WTC11 (cell line): ENCODE measurements around the gene ST3GAL5. TPM values are rescaled to one million over a fixed set of nuclear protein-coding genes. Genes with fewer than 3 reads are reported as not detected.
A peak's percentile ranks its signal among the peaks of the same experiment; 100 is the strongest.

Experiments used
- ATAC-seq: fragments of 200-7000 bp; cut with Tn5 transposase; 2 replicates; pipeline ENCODE4 v1.10.0; 2021; ENCODE audit warnings: mild to moderate bottlenecking, moderate library complexity
- CTCF ChIA-PET: fragments of 300-600 bp; sonication (Branson Sonifier 250); formaldehyde crosslinking; loops from one replicate; lab custom pipeline; 2021; ENCODE audit warnings: antibody characterized with exemption; lab: Charles Lee
- POLR2A ChIA-PET: fragments of 350-600 bp; sonication (Branson Sonifier 250); formaldehyde crosslinking; loops from one replicate; lab custom pipeline; 2021; ENCODE audit warnings: antibody characterized with exemption; lab: Charles Lee
- DNase-seq: peaks from one replicate; pipeline ENCODE4 v3.0.0; 2021; ENCODE audit warnings: low spot score
- H3K27ac Mint-ChIP-seq: 2 replicates; pipeline ENCODE4 v1.8.0; 2021; ENCODE audit warnings: mixed read lengths
- H3K27me3 Mint-ChIP-seq: 2 replicates; pipeline ENCODE4 v1.8.0; 2021; ENCODE audit warnings: low read depth, mild to moderate bottlenecking, moderate library complexity, mixed read lengths
- H3K36me3 Mint-ChIP-seq: 2 replicates; pipeline ENCODE4 v1.8.0; 2021; ENCODE audit warnings: mixed read lengths
- H3K4me1 Mint-ChIP-seq: 2 replicates; pipeline ENCODE4 v1.8.0; 2022; ENCODE audit warnings: mixed read lengths
- H3K4me3 Mint-ChIP-seq: 2 replicates; pipeline ENCODE4 v1.8.0; 2021; ENCODE audit warnings: mild to moderate bottlenecking, moderate library complexity, mixed read lengths
- H3K9me3 Mint-ChIP-seq: 2 replicates; pipeline ENCODE4 v1.8.0; 2021; ENCODE audit warnings: mixed read lengths
- ATF1 ChIP-seq: sonication (generic); formaldehyde crosslinking; IDR thresholded peaks from 2 replicates; pipeline ENCODE4 v1.8.1; 2023; ENCODE audit warnings: mild to moderate bottlenecking, moderate library complexity, missing genetic modification reagents
- E2F1 ChIP-seq: sonication (generic); formaldehyde crosslinking; IDR thresholded peaks from 2 replicates; pipeline ENCODE4 v1.8.0; 2022; ENCODE audit warnings: mild to moderate bottlenecking, missing genetic modification reagents
- GABPB1 ChIP-seq: sonication (generic); formaldehyde crosslinking; IDR thresholded peaks from 2 replicates; pipeline ENCODE4 v1.8.1; 2023; ENCODE audit warnings: mild to moderate bottlenecking, missing genetic modification reagents
- GTF2I ChIP-seq: fragments of 250-450 bp; sonication (Bioruptor Pico); conservative IDR thresholded peaks from 2 replicates; pipeline ENCODE4 v1.4.0; 2021; ENCODE audit warnings: mild to moderate bottlenecking
- JUN ChIP-seq: sonication (generic); formaldehyde crosslinking; IDR thresholded peaks from 2 replicates; pipeline ENCODE4 v1.8.0; 2023; ENCODE audit warnings: mild to moderate bottlenecking, missing genetic modification reagents
- MXD4 ChIP-seq: fragments of 250-450 bp; sonication (Bioruptor Pico); IDR thresholded peaks from 2 replicates; pipeline ENCODE4 v1.8.0; 2021; ENCODE audit warnings: mild to moderate bottlenecking, moderate library complexity, borderline replicate concordance
- MYBL2 ChIP-seq: sonication (generic); formaldehyde crosslinking; IDR thresholded peaks from 2 replicates; pipeline ENCODE4 v1.8.1; 2023; ENCODE audit warnings: mild to moderate bottlenecking, moderate library complexity, missing genetic modification reagents
- NFATC4 ChIP-seq: fragments of 250-450 bp; sonication (Bioruptor Pico); IDR thresholded peaks from 2 replicates; pipeline ENCODE4 v1.9.0; 2021; ENCODE audit warnings: mild to moderate bottlenecking
- NFYB ChIP-seq: sonication (generic); formaldehyde crosslinking; conservative IDR thresholded peaks from 2 replicates; pipeline ENCODE4 v1.8.0; 2022; ENCODE audit warnings: low read depth, missing genetic modification reagents
- PRRX2 ChIP-seq: fragments of 250-450 bp; sonication (Bioruptor Pico); IDR thresholded peaks from 2 replicates; pipeline ENCODE4 v1.8.0; 2021; ENCODE audit warnings: mild to moderate bottlenecking
- SMAD3 ChIP-seq: sonication (generic); formaldehyde crosslinking; IDR thresholded peaks from 2 replicates; pipeline ENCODE4 v1.8.0; 2022; ENCODE audit warnings: missing genetic modification reagents, mild to moderate bottlenecking, borderline replicate concordance
- TCF7 ChIP-seq: sonication (generic); formaldehyde crosslinking; IDR thresholded peaks from 2 replicates; pipeline ENCODE4 v1.8.0; 2022; ENCODE audit warnings: mild to moderate bottlenecking, low read depth, missing genetic modification reagents, moderate library complexity
- ZNF396 ChIP-seq: fragments of 250-450 bp; sonication (Bioruptor Pico); IDR thresholded peaks from 2 replicates; pipeline ENCODE4 v1.8.0; 2021; ENCODE audit warnings: mild to moderate bottlenecking, moderate library complexity, borderline replicate concordance
- total RNA-seq: library from RNA; stranded (reverse); gene quantifications from 3 replicates; pipeline ENCODE4 v1.2.3, GENCODE V29; 2021
- TF ChIP-seq, protein P1 (sequence below): sonication (generic); formaldehyde crosslinking; IDR thresholded peaks from 2 replicates; pipeline ENCODE4 v1.8.1; 2023; ENCODE audit warnings: mild to moderate bottlenecking, missing genetic modification reagents, moderate library complexity
- TF ChIP-seq, protein P2 (sequence below): sonication (generic); formaldehyde crosslinking; conservative IDR thresholded peaks from 2 replicates; pipeline ENCODE4 v1.8.1; 2023; ENCODE audit warnings: mild to moderate bottlenecking, low read depth, missing genetic modification reagents, moderate library complexity
- TF ChIP-seq, protein P3 (sequence below): sonication (generic); formaldehyde crosslinking; IDR thresholded peaks from 2 replicates; pipeline ENCODE4 v1.8.0; 2023; ENCODE audit warnings: missing genetic modification reagents, mild to moderate bottlenecking, borderline replicate concordance
- TF ChIP-seq, protein P4 (sequence below): sonication (generic); formaldehyde crosslinking; IDR thresholded peaks from 2 replicates; pipeline ENCODE4 v1.8.0; 2023; ENCODE audit warnings: missing genetic modification reagents
- TF ChIP-seq, protein P5 (sequence below): fragments of 200-600 bp; IDR thresholded peaks from 2 replicates; pipeline ENCODE4 v1.8.0; 2022; ENCODE audit warnings: antibody characterized with exemption
- TF ChIP-seq, protein P6 (sequence below): sonication (generic); formaldehyde crosslinking; IDR thresholded peaks from 2 replicates; pipeline ENCODE4 v1.8.1; 2022; ENCODE audit warnings: low read depth, mild to moderate bottlenecking, moderate library complexity, missing genetic modification reagents, borderline replicate concordance

The ST3GAL5 gene
- total RNA-seq, 1 experiment from 2014 or later, result 5.9 TPM

DNA sequence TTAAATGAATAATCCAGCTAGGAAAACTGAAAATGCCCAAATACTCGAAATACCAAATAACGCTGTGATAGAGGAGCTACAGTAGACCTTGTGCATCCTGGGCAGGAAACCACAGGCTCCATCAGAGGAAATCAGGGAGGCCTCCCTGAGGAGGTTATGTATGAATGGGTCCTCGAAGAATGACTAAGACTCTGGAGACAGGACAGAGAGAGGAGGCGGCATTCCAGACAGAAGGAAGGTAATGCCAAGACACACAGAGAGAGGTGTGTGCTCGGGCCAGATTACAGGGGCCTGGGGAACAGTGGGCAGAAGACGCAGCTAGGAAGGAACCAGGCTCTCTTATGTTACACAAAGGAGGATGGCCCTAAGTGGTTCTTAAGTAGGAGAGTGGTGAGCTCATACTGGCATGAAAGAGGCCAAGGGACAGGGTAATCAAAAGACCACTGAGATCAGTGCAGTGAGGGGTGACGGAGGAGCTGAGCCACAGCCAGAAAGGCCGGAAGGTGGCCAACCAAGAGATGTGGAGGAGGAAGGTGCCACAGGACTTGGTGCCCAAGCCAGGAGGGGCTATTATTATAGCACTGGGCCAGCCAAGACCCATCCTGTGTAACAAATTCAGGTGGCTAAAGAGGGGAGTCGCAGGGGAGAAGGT lies 9.9 kb downstream of the ST3GAL5 start:
- Mint-ChIP-seq H3K9me3 (peaks cover 27% of the 10 kb centered on the region), H3K27me3 (peaks cover 3% of the 10 kb centered on the region), H3K4me1 (peaks cover 21% of the 10 kb centered on the region), H3K4me3 (no peak overlapping the region), H3K36me3 (peaks cover 31% of the 10 kb centered on the region), H3K27ac (0 out of 2 replicates have a peak overlapping the region, but pooled peaks have one; percentile 0)
- DNase-seq (no peak), ATAC-seq (no peak)
- ChIA-PET POLR2A (no interaction called here), CTCF (interaction anchor here (1.0 to 1.9 kb wide), 3 partner anchors 10 to 209 kb away, joined by 3 to 9 read pairs (median 7); partner anchors contain the start of gene ST3GAL5)
- TF ChIP-seq MXD4 (CRISPR knock-in tag), result no peak
- TF ChIP-seq, protein P1, sequence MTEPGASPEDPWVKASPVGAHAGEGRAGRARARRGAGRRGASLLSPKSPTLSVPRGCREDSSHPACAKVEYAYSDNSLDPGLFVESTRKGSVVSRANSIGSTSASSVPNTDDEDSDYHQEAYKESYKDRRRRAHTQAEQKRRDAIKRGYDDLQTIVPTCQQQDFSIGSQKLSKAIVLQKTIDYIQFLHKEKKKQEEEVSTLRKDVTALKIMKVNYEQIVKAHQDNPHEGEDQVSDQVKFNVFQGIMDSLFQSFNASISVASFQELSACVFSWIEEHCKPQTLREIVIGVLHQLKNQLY (CRISPR knock-in tag), result no peak
- TF ChIP-seq, protein P2, sequence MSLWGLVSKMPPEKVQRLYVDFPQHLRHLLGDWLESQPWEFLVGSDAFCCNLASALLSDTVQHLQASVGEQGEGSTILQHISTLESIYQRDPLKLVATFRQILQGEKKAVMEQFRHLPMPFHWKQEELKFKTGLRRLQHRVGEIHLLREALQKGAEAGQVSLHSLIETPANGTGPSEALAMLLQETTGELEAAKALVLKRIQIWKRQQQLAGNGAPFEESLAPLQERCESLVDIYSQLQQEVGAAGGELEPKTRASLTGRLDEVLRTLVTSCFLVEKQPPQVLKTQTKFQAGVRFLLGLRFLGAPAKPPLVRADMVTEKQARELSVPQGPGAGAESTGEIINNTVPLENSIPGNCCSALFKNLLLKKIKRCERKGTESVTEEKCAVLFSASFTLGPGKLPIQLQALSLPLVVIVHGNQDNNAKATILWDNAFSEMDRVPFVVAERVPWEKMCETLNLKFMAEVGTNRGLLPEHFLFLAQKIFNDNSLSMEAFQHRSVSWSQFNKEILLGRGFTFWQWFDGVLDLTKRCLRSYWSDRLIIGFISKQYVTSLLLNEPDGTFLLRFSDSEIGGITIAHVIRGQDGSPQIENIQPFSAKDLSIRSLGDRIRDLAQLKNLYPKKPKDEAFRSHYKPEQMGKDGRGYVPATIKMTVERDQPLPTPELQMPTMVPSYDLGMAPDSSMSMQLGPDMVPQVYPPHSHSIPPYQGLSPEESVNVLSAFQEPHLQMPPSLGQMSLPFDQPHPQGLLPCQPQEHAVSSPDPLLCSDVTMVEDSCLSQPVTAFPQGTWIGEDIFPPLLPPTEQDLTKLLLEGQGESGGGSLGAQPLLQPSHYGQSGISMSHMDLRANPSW, result no peak
- TF ChIP-seq E2F1, result no peak
- TF ChIP-seq ZNF396 (CRISPR knock-in tag), result no peak
- TF ChIP-seq SMAD3 (CRISPR knock-in tag), result no peak
- TF ChIP-seq, protein P3, sequence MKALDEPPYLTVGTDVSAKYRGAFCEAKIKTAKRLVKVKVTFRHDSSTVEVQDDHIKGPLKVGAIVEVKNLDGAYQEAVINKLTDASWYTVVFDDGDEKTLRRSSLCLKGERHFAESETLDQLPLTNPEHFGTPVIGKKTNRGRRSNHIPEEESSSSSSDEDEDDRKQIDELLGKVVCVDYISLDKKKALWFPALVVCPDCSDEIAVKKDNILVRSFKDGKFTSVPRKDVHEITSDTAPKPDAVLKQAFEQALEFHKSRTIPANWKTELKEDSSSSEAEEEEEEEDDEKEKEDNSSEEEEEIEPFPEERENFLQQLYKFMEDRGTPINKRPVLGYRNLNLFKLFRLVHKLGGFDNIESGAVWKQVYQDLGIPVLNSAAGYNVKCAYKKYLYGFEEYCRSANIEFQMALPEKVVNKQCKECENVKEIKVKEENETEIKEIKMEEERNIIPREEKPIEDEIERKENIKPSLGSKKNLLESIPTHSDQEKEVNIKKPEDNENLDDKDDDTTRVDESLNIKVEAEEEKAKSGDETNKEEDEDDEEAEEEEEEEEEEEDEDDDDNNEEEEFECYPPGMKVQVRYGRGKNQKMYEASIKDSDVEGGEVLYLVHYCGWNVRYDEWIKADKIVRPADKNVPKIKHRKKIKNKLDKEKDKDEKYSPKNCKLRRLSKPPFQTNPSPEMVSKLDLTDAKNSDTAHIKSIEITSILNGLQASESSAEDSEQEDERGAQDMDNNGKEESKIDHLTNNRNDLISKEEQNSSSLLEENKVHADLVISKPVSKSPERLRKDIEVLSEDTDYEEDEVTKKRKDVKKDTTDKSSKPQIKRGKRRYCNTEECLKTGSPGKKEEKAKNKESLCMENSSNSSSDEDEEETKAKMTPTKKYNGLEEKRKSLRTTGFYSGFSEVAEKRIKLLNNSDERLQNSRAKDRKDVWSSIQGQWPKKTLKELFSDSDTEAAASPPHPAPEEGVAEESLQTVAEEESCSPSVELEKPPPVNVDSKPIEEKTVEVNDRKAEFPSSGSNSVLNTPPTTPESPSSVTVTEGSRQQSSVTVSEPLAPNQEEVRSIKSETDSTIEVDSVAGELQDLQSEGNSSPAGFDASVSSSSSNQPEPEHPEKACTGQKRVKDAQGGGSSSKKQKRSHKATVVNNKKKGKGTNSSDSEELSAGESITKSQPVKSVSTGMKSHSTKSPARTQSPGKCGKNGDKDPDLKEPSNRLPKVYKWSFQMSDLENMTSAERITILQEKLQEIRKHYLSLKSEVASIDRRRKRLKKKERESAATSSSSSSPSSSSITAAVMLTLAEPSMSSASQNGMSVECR, result no peak
- no peak for TF ChIP-seq NFYB
- no peak for TF ChIP-seq GTF2I (CRISPR knock-in tag)
- TF ChIP-seq PRRX2 (CRISPR knock-in tag), result no peak
- TF ChIP-seq, protein P4, sequence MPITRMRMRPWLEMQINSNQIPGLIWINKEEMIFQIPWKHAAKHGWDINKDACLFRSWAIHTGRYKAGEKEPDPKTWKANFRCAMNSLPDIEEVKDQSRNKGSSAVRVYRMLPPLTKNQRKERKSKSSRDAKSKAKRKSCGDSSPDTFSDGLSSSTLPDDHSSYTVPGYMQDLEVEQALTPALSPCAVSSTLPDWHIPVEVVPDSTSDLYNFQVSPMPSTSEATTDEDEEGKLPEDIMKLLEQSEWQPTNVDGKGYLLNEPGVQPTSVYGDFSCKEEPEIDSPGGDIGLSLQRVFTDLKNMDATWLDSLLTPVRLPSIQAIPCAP (CRISPR knock-in tag), result no peak
- TF ChIP-seq, protein P5, sequence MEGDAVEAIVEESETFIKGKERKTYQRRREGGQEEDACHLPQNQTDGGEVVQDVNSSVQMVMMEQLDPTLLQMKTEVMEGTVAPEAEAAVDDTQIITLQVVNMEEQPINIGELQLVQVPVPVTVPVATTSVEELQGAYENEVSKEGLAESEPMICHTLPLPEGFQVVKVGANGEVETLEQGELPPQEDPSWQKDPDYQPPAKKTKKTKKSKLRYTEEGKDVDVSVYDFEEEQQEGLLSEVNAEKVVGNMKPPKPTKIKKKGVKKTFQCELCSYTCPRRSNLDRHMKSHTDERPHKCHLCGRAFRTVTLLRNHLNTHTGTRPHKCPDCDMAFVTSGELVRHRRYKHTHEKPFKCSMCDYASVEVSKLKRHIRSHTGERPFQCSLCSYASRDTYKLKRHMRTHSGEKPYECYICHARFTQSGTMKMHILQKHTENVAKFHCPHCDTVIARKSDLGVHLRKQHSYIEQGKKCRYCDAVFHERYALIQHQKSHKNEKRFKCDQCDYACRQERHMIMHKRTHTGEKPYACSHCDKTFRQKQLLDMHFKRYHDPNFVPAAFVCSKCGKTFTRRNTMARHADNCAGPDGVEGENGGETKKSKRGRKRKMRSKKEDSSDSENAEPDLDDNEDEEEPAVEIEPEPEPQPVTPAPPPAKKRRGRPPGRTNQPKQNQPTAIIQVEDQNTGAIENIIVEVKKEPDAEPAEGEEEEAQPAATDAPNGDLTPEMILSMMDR, result no peak
- no peak for TF ChIP-seq TCF7 (CRISPR knock-in tag)
- no peak for TF ChIP-seq GABPB1 (CRISPR knock-in tag)
- TF ChIP-seq, protein P6, sequence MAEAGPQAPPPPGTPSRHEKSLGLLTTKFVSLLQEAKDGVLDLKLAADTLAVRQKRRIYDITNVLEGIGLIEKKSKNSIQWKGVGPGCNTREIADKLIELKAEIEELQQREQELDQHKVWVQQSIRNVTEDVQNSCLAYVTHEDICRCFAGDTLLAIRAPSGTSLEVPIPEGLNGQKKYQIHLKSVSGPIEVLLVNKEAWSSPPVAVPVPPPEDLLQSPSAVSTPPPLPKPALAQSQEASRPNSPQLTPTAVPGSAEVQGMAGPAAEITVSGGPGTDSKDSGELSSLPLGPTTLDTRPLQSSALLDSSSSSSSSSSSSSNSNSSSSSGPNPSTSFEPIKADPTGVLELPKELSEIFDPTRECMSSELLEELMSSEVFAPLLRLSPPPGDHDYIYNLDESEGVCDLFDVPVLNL (CRISPR knock-in tag), result no peak
- TF ChIP-seq NFATC4 (CRISPR knock-in tag), result no peak
- TF ChIP-seq JUN (CRISPR knock-in tag), result no peak
- TF ChIP-seq ATF1 (CRISPR knock-in tag), result no peak
- TF ChIP-seq MYBL2 (CRISPR knock-in tag), result no peak
